HG02623 (cell line): ENCODE data around the gene LRP5.
"Not testable (repeated sequence)": the region's sequence is repeated elsewhere in the genome, so short reads cannot be mapped to it uniquely, and the experiment has no call there.

ENCODE experiments used
- ATAC-seq: cut with Tn5 transposase; IDR thresholded peaks from one replicate; pipeline ENCODE4 v1.9.1; 2021; ENCODE audit warnings: moderate library complexity; ENCODE audit not compliant: unreplicated experiment

Gene LRP5

GRCh38 chr11:68328374-68329091 lies 16.1 kb downstream of the LRP5 start:
- no peak for ATAC-seq

- no peak for ATAC-seq
Observed at GRCh38 chr11:68329536-68329935, 17.1 kb downstream of the LRP5 start.

GRCh38 chr11:68329978-68330699 lies 17.7 kb downstream of the LRP5 start:
- ATAC-seq = no peak

- ATAC-seq = no peak
Observed at GRCh38 chr11:68330700-68331337, 18.4 kb downstream of the LRP5 start.

GRCh38 chr11:68331338-68331947 lies 19.1 kb downstream of the LRP5 start:
- no peak for ATAC-seq

GRCh38 chr11:68332186-68332585 lies 19.8 kb downstream of the LRP5 start:
- ATAC-seq = no peak

- no peak for ATAC-seq
Observed at GRCh38 chr11:68333173-68333572, 20.8 kb downstream of the LRP5 start.

- ATAC-seq = no peak
Observed at GRCh38 chr11:68334923-68335322, 22.5 kb downstream of the LRP5 start.

- no peak for ATAC-seq
Observed at GRCh38 chr11:68335683-68336082, 23.3 kb downstream of the LRP5 start.

GRCh38 chr11:68336716-68337115 lies 24.3 kb downstream of the LRP5 start:
- ATAC-seq = no peak

GRCh38 chr11:68337399-68337835 lies 25.0 kb downstream of the LRP5 start:
- ATAC-seq = no peak

- ATAC-seq = no peak
Observed at GRCh38 chr11:68338051-68338780, 25.8 kb downstream of the LRP5 start.

GRCh38 chr11:68340003-68340767 lies 27.8 kb downstream of the LRP5 start:
- ATAC-seq = no peak

- no peak for ATAC-seq
Observed at GRCh38 chr11:68340784-68341556, 28.6 kb downstream of the LRP5 start.

GRCh38 chr11:68341557-68342458 lies 29.4 kb downstream of the LRP5 start:
- ATAC-seq = no peak

GRCh38 chr11:68342459-68343158 lies 30.2 kb downstream of the LRP5 start:
- no peak for ATAC-seq

GRCh38 chr11:68343761-68344256 lies 31.4 kb downstream of the LRP5 start:
- no peak for ATAC-seq

GRCh38 chr11:68344821-68345220 lies 32.4 kb downstream of the LRP5 start:
- ATAC-seq = not testable (repeated sequence)
